ENCODE results near the gene TRMT10B. TPM values are rescaled to one million over a fixed set of nuclear protein-coding genes. Genes with fewer than 3 reads are reported as not detected.
"Not testable (repeated sequence)": the region's sequence is repeated elsewhere in the genome, so short reads cannot be mapped to it uniquely, and the experiment has no call there.

Gene TRMT10B
- total RNA-seq, 4 donors from 2014 or later = 3.8 to 25.3 (median 8.9) TPM

DNA sequence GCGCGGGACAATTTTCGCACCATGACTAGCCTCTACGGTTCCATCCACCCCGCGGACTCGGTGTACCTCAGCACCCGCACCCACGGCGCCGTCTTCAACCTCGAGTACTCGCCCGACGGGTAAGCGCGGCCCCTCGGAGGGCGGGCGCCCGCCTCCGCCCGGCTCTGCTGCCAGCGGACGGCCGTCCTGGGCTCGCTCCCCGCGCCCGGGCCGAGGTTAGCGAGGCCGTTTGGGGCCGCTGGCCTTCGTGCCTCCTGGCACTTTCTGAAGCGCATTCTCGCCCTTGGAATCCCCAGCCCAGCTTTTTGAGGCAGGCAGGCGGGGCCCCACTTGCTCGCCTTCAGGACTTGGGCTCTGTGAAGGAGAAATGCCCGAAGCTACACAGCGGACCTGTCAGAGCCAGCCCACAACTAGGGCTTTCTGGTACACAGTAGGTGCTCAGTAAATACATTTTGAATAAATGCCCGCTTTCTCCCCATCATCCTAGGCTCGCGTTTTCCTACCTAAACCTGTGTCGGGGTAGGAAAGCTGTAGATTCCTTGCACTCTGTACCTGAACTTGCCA lies 47.8 kb downstream of the TRMT10B start:
- H3K4me1 ChIP-seq = peaks cover 30% of the 10 kb centered on the region
- peak overlapping the region; percentile 92 for H3K27ac ChIP-seq
- no peaks in the 10 kb centered on the region for H3K27me3 ChIP-seq
- H3K4me3 ChIP-seq = peak overlapping the region; percentile 100
- no peak for TF ChIP-seq EP300 (IDR thresholded peaks at IDR 0.05)
- TF ChIP-seq, protein P1, sequence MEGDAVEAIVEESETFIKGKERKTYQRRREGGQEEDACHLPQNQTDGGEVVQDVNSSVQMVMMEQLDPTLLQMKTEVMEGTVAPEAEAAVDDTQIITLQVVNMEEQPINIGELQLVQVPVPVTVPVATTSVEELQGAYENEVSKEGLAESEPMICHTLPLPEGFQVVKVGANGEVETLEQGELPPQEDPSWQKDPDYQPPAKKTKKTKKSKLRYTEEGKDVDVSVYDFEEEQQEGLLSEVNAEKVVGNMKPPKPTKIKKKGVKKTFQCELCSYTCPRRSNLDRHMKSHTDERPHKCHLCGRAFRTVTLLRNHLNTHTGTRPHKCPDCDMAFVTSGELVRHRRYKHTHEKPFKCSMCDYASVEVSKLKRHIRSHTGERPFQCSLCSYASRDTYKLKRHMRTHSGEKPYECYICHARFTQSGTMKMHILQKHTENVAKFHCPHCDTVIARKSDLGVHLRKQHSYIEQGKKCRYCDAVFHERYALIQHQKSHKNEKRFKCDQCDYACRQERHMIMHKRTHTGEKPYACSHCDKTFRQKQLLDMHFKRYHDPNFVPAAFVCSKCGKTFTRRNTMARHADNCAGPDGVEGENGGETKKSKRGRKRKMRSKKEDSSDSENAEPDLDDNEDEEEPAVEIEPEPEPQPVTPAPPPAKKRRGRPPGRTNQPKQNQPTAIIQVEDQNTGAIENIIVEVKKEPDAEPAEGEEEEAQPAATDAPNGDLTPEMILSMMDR (IDR thresholded peaks at IDR 0.05) = no peak
- no peak for TF ChIP-seq POLR2AphosphoS5 (IDR thresholded peaks at IDR 0.05)
- TF ChIP-seq POLR2A (IDR thresholded peaks at IDR 0.05) = no peak
- H3K9me3 ChIP-seq = no peaks in the 10 kb centered on the region
- no peaks in the 10 kb centered on the region for H3K36me3 ChIP-seq
- peak in 1 of 2 donors; percentile 68 for DNase-seq (ENCODE audit: low spot score in 2 of 2)
- 3% methylated on average over 11 of the region's 45 CpGs for WGBS

DNA sequence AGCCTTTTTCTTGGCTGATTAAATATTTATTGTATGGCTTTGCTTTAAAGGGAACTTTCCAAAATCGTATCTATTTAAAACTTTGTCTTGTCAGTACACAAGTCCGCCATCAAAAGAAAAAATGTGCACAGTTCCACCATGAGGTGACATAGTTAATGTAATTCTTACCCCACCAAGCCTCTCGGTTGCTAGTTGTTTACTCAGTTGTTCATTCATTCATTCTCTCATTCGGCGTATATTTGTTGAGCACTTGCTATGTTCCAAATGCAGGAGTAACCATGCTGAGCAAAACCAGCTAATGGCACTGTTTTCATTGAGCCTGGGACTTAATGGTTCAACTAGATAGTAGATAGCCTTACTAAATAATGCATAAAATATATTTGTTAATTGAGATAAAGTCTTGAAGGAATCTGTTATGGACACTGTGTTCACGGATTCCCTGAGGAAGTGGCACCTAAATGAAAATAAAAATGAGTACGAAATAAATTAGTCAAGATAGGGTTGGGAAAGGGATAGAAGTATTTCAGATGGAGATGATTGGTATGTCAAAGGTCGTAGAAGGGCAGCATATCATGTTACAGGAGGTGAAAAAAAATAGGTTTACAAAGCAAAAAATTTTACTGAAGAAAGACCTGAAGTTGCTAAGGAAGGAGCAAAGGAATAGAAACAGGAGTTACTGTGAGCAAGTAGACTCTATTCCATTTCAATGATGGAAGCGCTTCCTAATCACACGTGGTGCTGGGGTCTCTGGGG lies 48.5 kb downstream of the TRMT10B start:
- H3K4me1 ChIP-seq = peaks cover 30% of the 10 kb centered on the region
- H3K36me3 ChIP-seq = no peaks in the 10 kb centered on the region
- no peak overlapping the region for H3K27ac ChIP-seq
- H3K9me3 ChIP-seq = no peaks in the 10 kb centered on the region
- no peak for DNase-seq (ENCODE audit: low spot score in 2 of 2)
- 53% methylated on average over 10 of the region's 10 CpGs for WGBS
- no peaks in the 10 kb centered on the region for H3K27me3 ChIP-seq
- H3K4me3 ChIP-seq = peak overlapping the region; percentile 100
- no peak for TF ChIP-seq POLR2A (IDR thresholded peaks at IDR 0.05)
- no peak for TF ChIP-seq EP300 (IDR thresholded peaks at IDR 0.05)
- TF ChIP-seq POLR2AphosphoS5 (IDR thresholded peaks at IDR 0.05) = no peak
- TF ChIP-seq, protein P1 (IDR thresholded peaks at IDR 0.05) = no peak

DNA sequence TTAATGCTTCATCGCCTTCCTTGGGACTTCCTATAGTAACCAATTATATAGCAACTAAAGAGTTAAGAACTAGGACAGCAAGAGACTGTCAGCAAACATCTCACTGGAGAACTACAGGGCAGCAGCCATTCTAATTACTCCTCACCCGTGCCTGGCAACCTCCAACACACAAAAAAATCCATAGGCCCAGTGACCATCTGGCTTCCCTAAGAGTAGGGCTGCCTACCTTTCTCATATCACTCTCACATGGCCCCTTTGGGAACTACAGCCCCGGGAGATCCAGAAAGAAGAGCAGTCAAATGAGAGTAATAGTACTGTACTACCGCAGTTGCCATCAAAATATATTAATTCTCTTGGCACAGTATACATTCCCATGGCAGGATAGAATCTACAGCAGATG lies 52.7 kb downstream of the TRMT10B start:
- TF ChIP-seq EP300 (IDR thresholded peaks at IDR 0.05) (no peak), POLR2A (IDR thresholded peaks at IDR 0.05) (no peak), POLR2AphosphoS5 (IDR thresholded peaks at IDR 0.05) (no peak)
- TF ChIP-seq, protein P1 (IDR thresholded peaks at IDR 0.05) = no peak
- Histone ChIP-seq H3K4me3 (no peak overlapping the region), H3K27me3 (no peaks in the 10 kb centered on the region), H3K27ac (no peak overlapping the region), H3K4me1 (peaks cover 19% of the 10 kb centered on the region), H3K9me3 (no peaks in the 10 kb centered on the region), H3K36me3 (no peaks in the 10 kb centered on the region)
- DNase-seq (ENCODE audit: low spot score in 2 of 2) = no peak
- WGBS = 68% methylated on average over 4 of the region's 4 CpGs

DNA sequence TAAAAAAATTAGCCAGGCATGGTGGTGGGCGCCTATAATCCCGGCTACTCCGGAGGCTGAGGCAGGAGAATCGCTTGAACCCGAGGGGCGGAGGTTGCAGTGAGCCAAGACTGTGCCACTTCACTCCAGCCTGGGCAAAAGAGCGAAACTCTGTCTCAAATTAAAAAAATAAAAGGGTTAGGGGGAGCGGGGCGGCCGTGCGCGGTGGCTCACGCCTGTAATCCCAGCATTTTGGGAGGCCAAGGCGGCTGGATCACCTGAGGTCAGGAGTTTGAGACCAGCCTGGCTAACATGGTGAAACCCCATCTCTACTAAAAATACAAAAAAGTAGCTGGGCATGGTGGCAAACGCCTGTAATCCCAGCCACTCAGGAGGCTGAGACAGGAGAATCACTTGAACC lies 56.1 kb downstream of the TRMT10B start:
- WGBS = 96% methylated on average over 15 of the region's 15 CpGs

DNA sequence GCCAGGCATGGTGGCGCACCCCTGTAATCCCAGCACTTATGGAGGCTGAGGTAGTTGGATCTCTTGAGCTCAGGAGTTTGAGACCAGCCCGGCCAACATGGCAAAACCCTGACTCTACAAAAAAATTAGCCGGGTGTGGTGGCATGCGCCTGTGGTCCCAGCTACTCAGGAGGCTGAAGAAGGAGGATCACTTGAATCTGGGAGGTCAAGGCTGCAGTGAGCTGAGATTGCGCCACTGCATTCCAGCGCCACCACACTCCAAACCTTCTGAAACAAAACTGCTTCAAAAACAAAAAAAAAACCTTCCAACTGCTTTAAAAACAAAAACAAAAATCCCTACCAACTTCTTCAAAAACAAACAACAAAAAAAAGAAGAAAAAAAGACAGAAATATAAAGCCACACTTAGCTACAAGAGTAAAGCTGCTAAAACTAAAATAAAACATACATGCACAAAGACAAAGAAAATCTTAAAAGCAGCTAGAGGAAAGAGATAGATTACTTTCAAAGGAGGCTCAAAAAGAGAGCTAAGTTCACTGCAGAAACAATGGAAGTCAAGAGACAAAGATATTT lies 58.4 kb downstream of the TRMT10B start:
- H3K4me3 ChIP-seq = no peak overlapping the region
- no peaks in the 10 kb centered on the region for H3K4me1 ChIP-seq
- no peak for TF ChIP-seq POLR2AphosphoS5 (IDR thresholded peaks at IDR 0.05)
- no peak for TF ChIP-seq POLR2A (IDR thresholded peaks at IDR 0.05)
- TF ChIP-seq EP300 (IDR thresholded peaks at IDR 0.05) = no peak
- TF ChIP-seq, protein P1 (IDR thresholded peaks at IDR 0.05) = no peak
- H3K9me3 ChIP-seq = no peaks in the 10 kb centered on the region
- H3K27me3 ChIP-seq = no peaks in the 10 kb centered on the region
- WGBS = 95% methylated on average over 6 of the region's 6 CpGs
- no peaks in the 10 kb centered on the region for H3K36me3 ChIP-seq
- no peak for DNase-seq (ENCODE audit: low spot score in 2 of 2)
- no peak overlapping the region for H3K27ac ChIP-seq

More for the DNA sequence above, 56.1 kb downstream of the TRMT10B start:
- H3K36me3 ChIP-seq; H3K4me3 ChIP-seq; H3K4me1 ChIP-seq; H3K27ac ChIP-seq; H3K27me3 ChIP-seq; H3K9me3 ChIP-seq; DNase-seq (ENCODE audit: low spot score in 2 of 2): not testable (repeated sequence)
